Measurements from ENCODE around the gene FLT4.

DNA sequence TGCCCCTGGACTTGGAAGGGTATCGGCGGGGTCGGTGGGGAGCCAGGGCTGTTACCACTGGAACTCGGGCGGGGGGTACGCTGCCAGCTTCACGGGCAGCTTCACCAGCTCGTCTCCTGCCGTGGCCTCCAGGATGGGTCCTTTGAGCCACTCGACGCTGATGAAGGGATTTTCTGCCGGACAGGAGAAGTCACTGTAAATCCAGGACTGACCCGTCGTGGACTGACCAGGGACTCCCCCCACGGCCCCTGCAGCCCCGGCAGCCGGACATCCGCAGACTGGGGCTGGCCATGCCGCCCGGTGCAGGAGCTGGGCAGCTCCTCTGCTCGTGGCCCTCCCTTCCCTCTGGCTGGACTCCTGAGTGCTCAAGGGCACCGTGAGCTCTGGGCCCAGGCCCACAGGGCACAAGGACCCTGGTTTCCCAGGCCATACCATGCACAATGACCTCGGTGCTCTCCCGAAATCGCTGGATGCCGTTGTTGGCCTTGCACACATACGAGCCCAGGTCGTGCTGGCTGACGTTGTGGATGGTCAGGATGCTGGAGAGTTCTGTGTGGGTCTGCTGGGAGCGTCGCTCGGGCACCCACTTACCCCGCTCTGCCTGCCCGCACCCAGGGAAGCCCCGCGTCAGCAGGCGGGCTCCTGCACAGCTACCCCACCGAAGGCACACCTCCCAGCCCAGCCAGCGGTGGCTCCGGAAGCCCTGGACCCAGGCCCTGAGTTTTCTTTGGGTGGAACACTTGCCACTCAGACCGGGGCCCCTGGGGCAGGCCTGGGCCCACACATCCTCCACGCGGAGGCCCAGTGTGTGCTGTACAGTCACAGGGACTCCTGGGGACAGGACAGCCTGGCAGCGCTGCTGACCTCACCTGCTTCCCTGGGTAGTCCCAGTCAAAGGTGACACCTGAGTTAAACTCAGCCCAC lies 20.3 kb downstream of the FLT4 start:
- no peak for TF ChIP-seq EZH2phosphoT487 (IDR thresholded peaks at IDR 0.05; ENCODE audit: borderline replicate concordance, low read length)
- TF ChIP-seq CTCF (IDR thresholded peaks at IDR 0.05; ENCODE audit: low read depth, low read length, poor library complexity, severe bottlenecking) = no peak

Data from DOHH2 (cell line).